GM20000 (cell line): ENCODE results near the gene BTBD17.

Source experiments
- DNase-seq: peaks from one replicate; pipeline ENCODE4 v3.0.0; 2012; ENCODE audit warnings: low spot score
- TF ChIP-seq, protein P1 (sequence below): IDR thresholded peaks from 2 replicates; pipeline ENCODE4 v1.5.1; 2012; ENCODE audit warnings: mild to moderate bottlenecking, control low read depth; ENCODE audit errors: extremely low read depth, missing control alignments

Gene BTBD17

DNA sequence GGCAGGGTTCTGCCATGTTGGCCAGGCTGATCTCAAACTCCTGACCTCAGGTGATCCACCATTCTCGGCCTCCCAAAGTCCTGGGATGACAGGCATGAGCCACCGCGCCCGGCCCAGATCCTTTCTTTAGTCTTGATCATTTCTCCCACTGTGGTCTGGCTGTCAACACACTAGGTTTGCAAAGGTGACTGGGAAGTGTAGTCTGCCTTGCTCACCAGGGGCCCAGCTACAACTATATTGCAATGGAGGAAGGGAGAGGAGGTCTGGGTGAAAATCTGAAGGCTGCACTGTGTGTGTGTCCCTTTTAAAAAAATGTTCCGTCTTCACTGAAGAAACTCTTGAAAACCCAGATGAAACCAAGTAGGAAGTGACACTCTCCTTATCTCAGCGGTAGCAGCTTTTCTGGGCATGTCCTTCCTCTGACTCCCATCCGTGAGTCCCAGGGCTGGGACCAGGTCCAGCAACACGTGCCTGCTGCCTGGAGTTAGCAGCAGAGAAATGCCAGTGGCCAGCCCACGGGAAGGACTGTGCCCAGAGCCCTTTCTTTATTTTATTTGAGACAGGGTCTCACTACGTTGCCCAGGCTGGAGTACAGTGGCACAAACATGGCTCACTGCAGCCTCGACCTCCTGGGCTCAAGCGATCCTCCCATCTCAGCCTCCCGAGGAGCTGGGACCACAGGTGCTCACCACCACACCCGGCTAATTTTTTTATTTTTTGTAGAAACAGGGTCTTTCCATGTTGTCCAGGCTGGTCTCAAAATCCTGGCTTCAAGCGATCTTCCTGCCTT, 53.5 kb downstream of the BTBD17 start:
- TF ChIP-seq, protein P1, sequence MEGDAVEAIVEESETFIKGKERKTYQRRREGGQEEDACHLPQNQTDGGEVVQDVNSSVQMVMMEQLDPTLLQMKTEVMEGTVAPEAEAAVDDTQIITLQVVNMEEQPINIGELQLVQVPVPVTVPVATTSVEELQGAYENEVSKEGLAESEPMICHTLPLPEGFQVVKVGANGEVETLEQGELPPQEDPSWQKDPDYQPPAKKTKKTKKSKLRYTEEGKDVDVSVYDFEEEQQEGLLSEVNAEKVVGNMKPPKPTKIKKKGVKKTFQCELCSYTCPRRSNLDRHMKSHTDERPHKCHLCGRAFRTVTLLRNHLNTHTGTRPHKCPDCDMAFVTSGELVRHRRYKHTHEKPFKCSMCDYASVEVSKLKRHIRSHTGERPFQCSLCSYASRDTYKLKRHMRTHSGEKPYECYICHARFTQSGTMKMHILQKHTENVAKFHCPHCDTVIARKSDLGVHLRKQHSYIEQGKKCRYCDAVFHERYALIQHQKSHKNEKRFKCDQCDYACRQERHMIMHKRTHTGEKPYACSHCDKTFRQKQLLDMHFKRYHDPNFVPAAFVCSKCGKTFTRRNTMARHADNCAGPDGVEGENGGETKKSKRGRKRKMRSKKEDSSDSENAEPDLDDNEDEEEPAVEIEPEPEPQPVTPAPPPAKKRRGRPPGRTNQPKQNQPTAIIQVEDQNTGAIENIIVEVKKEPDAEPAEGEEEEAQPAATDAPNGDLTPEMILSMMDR, result no peak
- DNase-seq, result no peak
